ENCODE results near the gene STIP1.

The STIP1 gene

GRCh38 chr11:64185693-64186491, at the start of gene STIP1:
Gene STIP1 (plus strand): TSS chr11:64186171. CDS start chr11:64186262, 91 bp downstream.
- peak; percentile 99 for DNase-seq

GRCh38 chr11:64136765-64137441, 49.1 kb upstream of the STIP1 start:
- no peak for DNase-seq

- peak in 1 of 2 experiments; percentile 15 for DNase-seq
Observed at GRCh38 chr11:64138398-64138797, 47.6 kb upstream of the STIP1 start.

- no peak for DNase-seq
Observed at GRCh38 chr11:64139049-64139448, 46.9 kb upstream of the STIP1 start.

- DNase-seq, result no peak
Observed at GRCh38 chr11:64140082-64140481, 45.9 kb upstream of the STIP1 start.

GRCh38 chr11:64141081-64141783, 44.7 kb upstream of the STIP1 start:
- DNase-seq, result peak; percentile 83 to 88

GRCh38 chr11:64144587-64145472, 41.1 kb upstream of the STIP1 start:
- no peak for DNase-seq

- no peak for DNase-seq
Observed at GRCh38 chr11:64146036-64146955, 39.7 kb upstream of the STIP1 start.

GRCh38 chr11:64148226-64148916, 37.6 kb upstream of the STIP1 start:
- DNase-seq, result peak in 1 of 2 experiments; percentile 57

GRCh38 chr11:64148917-64149617, 36.9 kb upstream of the STIP1 start:
- peak in 1 of 2 experiments; percentile 15 for DNase-seq

- no peak for DNase-seq
Observed at GRCh38 chr11:64150051-64150450, 35.9 kb upstream of the STIP1 start.

GRCh38 chr11:64150481-64151239, 35.3 kb upstream of the STIP1 start:
- peak in 1 of 2 experiments; percentile 79 for DNase-seq

GRCh38 chr11:64151337-64151736, 34.6 kb upstream of the STIP1 start:
- no peak for DNase-seq

GRCh38 chr11:64152841-64153691, 32.9 kb upstream of the STIP1 start:
- DNase-seq, result peak in 1 of 2 experiments; percentile 16

GRCh38 chr11:64153812-64154211, 32.2 kb upstream of the STIP1 start:
- no peak for DNase-seq

- DNase-seq, result peak in 1 of 2 experiments; percentile 35
Observed at GRCh38 chr11:64156235-64157011, 29.5 kb upstream of the STIP1 start.
